WTC11 (cell line): ENCODE data around the gene CTNND2. TPM values are rescaled to one million over a fixed set of nuclear protein-coding genes. Genes with fewer than 3 reads are reported as not detected.

ENCODE experiments used
- ATAC-seq: fragments of 200-7000 bp; cut with Tn5 transposase; 2 replicates; pipeline ENCODE4 v1.10.0; 2021; ENCODE audit warnings: mild to moderate bottlenecking, moderate library complexity
- CTCF ChIA-PET: fragments of 300-600 bp; sonication (Branson Sonifier 250); formaldehyde crosslinking; loops from one replicate; lab custom pipeline; 2021; ENCODE audit warnings: antibody characterized with exemption; lab: Charles Lee
- POLR2A ChIA-PET: fragments of 350-600 bp; sonication (Branson Sonifier 250); formaldehyde crosslinking; loops from one replicate; lab custom pipeline; 2021; ENCODE audit warnings: antibody characterized with exemption; lab: Charles Lee
- DNase-seq: peaks from one replicate; pipeline ENCODE4 v3.0.0; 2021; ENCODE audit warnings: low spot score
- H3K27ac Mint-ChIP-seq: 2 replicates; pipeline ENCODE4 v1.8.0; 2021; ENCODE audit warnings: mixed read lengths
- H3K27me3 Mint-ChIP-seq: 2 replicates; pipeline ENCODE4 v1.8.0; 2021; ENCODE audit warnings: low read depth, mild to moderate bottlenecking, moderate library complexity, mixed read lengths
- H3K36me3 Mint-ChIP-seq: 2 replicates; pipeline ENCODE4 v1.8.0; 2021; ENCODE audit warnings: mixed read lengths
- H3K4me1 Mint-ChIP-seq: 2 replicates; pipeline ENCODE4 v1.8.0; 2022; ENCODE audit warnings: mixed read lengths
- H3K4me3 Mint-ChIP-seq: 2 replicates; pipeline ENCODE4 v1.8.0; 2021; ENCODE audit warnings: mild to moderate bottlenecking, moderate library complexity, mixed read lengths
- H3K9me3 Mint-ChIP-seq: 2 replicates; pipeline ENCODE4 v1.8.0; 2021; ENCODE audit warnings: mixed read lengths
- CREM ChIP-seq: sonication (generic); formaldehyde crosslinking; IDR thresholded peaks from 2 replicates; pipeline ENCODE4 v1.8.1; 2022; ENCODE audit warnings: mild to moderate bottlenecking, missing genetic modification reagents, moderate library complexity
- E2F5 ChIP-seq: sonication (generic); formaldehyde crosslinking; IDR thresholded peaks from 2 replicates; pipeline ENCODE4 v1.8.1; 2022; ENCODE audit warnings: mild to moderate bottlenecking, moderate library complexity, missing genetic modification reagents
- ELF4 ChIP-seq: sonication (generic); formaldehyde crosslinking; IDR thresholded peaks from 2 replicates; pipeline ENCODE4 v1.8.1; 2022; ENCODE audit warnings: low read depth, mild to moderate bottlenecking, moderate library complexity, missing genetic modification reagents
- EMX1 ChIP-seq: fragments of 250-450 bp; sonication (Bioruptor Pico); IDR thresholded peaks from 2 replicates; pipeline ENCODE4 v1.8.0; 2021; ENCODE audit warnings: mild to moderate bottlenecking
- ERG ChIP-seq: fragments of 250-450 bp; sonication (Bioruptor Pico); IDR thresholded peaks from 2 replicates; pipeline ENCODE4 v1.8.0; 2021; ENCODE audit warnings: mild to moderate bottlenecking
- FOXK1 ChIP-seq: sonication (generic); formaldehyde crosslinking; IDR thresholded peaks from 2 replicates; pipeline ENCODE4 v1.8.0; 2022; ENCODE audit warnings: mild to moderate bottlenecking, moderate library complexity, missing genetic modification reagents
- GTF2I ChIP-seq: fragments of 250-450 bp; sonication (Bioruptor Pico); conservative IDR thresholded peaks from 2 replicates; pipeline ENCODE4 v1.4.0; 2021; ENCODE audit warnings: mild to moderate bottlenecking
- HMGA2 ChIP-seq: fragments of 250-450 bp; sonication (Bioruptor Pico); IDR thresholded peaks from 2 replicates; pipeline ENCODE4 v1.4.0; 2021; ENCODE audit warnings: mild to moderate bottlenecking, moderate library complexity
- JAZF1 ChIP-seq: fragments of 250-450 bp; sonication (Bioruptor Pico); IDR thresholded peaks from 2 replicates; pipeline ENCODE4 v1.9.0; 2021; ENCODE audit warnings: moderate library complexity, mild to moderate bottlenecking, inconsistent platforms
- KAT7 ChIP-seq: sonication (generic); formaldehyde crosslinking; IDR thresholded peaks from 2 replicates; pipeline ENCODE4 v1.8.1; 2023; ENCODE audit warnings: missing genetic modification reagents, mild to moderate bottlenecking, borderline replicate concordance
- NFYB ChIP-seq: sonication (generic); formaldehyde crosslinking; conservative IDR thresholded peaks from 2 replicates; pipeline ENCODE4 v1.8.0; 2022; ENCODE audit warnings: low read depth, missing genetic modification reagents
- NR1H2 ChIP-seq: sonication (generic); formaldehyde crosslinking; IDR thresholded peaks from 2 replicates; pipeline ENCODE4 v1.9.0; 2021; ENCODE audit warnings: mild to moderate bottlenecking, moderate library complexity, missing genetic modification reagents
- RORB ChIP-seq: fragments of 250-450 bp; sonication (Bioruptor Pico); IDR thresholded peaks from 2 replicates; pipeline ENCODE4 v1.9.0; 2021; ENCODE audit warnings: mild to moderate bottlenecking
- SMAD3 ChIP-seq: sonication (generic); formaldehyde crosslinking; IDR thresholded peaks from 2 replicates; pipeline ENCODE4 v1.8.0; 2022; ENCODE audit warnings: missing genetic modification reagents, mild to moderate bottlenecking, borderline replicate concordance
- SP1 ChIP-seq: sonication (generic); formaldehyde crosslinking; conservative IDR thresholded peaks from 2 replicates; pipeline ENCODE4 v1.8.1; 2022; ENCODE audit warnings: missing genetic modification reagents
- TEAD1 ChIP-seq: sonication (generic); formaldehyde crosslinking; IDR thresholded peaks from 2 replicates; pipeline ENCODE4 v1.8.0; 2022; ENCODE audit warnings: mild to moderate bottlenecking, missing genetic modification reagents
- ZBTB21 ChIP-seq: sonication (generic); formaldehyde crosslinking; IDR thresholded peaks from 2 replicates; pipeline ENCODE4 v1.8.1; 2023; ENCODE audit warnings: mild to moderate bottlenecking, missing genetic modification reagents, borderline replicate concordance
- ZNF416 ChIP-seq: fragments of 250-450 bp; sonication (Bioruptor Pico); IDR thresholded peaks from 2 replicates; pipeline ENCODE4 v1.9.0; 2021; ENCODE audit warnings: mild to moderate bottlenecking, inconsistent platforms
- total RNA-seq: library from RNA; stranded (reverse); gene quantifications from 3 replicates; pipeline ENCODE4 v1.2.3, GENCODE V29; 2021
- TF ChIP-seq, protein P1 (sequence below): fragments of 250-450 bp; sonication (Bioruptor Pico); IDR thresholded peaks from 2 replicates; pipeline ENCODE4 v1.9.0; 2021; ENCODE audit warnings: mild to moderate bottlenecking
- TF ChIP-seq, protein P2 (sequence below): sonication (generic); formaldehyde crosslinking; IDR thresholded peaks from 2 replicates; pipeline ENCODE4 v1.8.1; 2022; ENCODE audit warnings: low read depth, mild to moderate bottlenecking, moderate library complexity, missing genetic modification reagents, borderline replicate concordance
- TF ChIP-seq, protein P3 (sequence below): sonication (generic); formaldehyde crosslinking; IDR thresholded peaks from 2 replicates; pipeline ENCODE4 v1.8.0; 2022; ENCODE audit warnings: missing genetic modification reagents
- TF ChIP-seq, protein P4 (sequence below): fragments of 250-450 bp; sonication (Bioruptor Pico); IDR thresholded peaks from 2 replicates; pipeline ENCODE4 v1.9.0; 2021; ENCODE audit warnings: mild to moderate bottlenecking
- TF ChIP-seq, protein P5 (sequence below): sonication (generic); formaldehyde crosslinking; IDR thresholded peaks from 2 replicates; pipeline ENCODE4 v1.8.1; 2022; ENCODE audit warnings: low read depth, missing genetic modification reagents, borderline replicate concordance

The CTNND2 gene
- total RNA-seq, 1 experiment from 2014 or later, result 11.9 TPM

DNA sequence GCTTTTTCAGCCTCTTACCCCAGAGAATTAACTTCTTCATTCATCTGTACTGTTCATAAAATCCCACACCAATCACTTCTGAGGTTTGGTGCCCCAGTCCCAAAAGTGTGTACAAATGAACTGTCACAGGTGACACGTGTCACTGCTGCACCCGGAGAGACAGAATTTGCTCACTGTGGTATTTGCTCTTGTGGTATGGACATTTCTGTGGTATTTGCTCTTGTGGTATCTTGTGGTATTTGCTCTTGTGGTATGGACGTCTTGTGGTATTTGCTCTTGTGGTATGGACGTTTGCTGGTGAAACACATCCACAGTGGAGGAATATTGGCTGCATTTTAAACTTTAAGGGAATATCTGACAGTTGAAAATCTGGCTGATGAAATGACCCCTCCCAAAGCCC is 928.3 kb downstream of the CTNND2 start:
- no peak for ATAC-seq
- CTCF ChIA-PET, result interaction anchor here (1.5 kb wide), 1 partner anchor 12 kb away, joined by 6 read pairs; no protein-coding TSS in a partner anchor
- Mint-ChIP-seq H3K4me1 (no peaks in the 10 kb centered on the region), H3K27me3 (peaks cover 5% of the 10 kb centered on the region; the same call in 1 of the 2 replicates), H3K27ac (no peak overlapping the region), H3K4me3 (no peak overlapping the region), H3K36me3 (no peaks in the 10 kb centered on the region), H3K9me3 (peaks cover 3% of the 10 kb centered on the region; the same call in 1 of the 2 replicates)
- POLR2A ChIA-PET, result no interaction called here
- TF ChIP-seq TEAD1 (CRISPR knock-in tag) (no peak), ZNF416 (CRISPR knock-in tag) (no peak)
- no peak for DNase-seq

DNA sequence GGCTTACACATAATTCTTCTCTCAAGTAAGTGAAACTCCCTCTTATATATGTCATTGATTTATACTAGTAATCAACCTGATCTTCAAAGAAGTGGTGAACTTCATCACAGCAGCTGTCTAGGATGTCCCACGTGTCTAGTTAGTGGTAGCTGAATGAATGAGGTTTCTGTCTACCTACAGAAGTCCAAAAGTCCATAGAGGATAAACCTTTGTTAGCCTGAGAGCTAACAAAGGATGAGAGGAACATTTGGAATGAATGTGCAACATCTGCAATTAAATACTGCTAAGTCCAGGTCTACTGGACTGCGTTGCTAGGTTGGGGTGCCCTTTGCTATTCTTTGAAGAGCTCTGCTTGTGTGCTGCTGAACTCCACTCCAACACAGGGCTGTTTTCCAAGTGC is 929.4 kb downstream of the CTNND2 start:
- DNase-seq (no peak), ATAC-seq (no peak)
- H3K9me3 Mint-ChIP-seq, result peaks cover 3% of the 10 kb centered on the region; the same call in 1 of the 2 replicates
- H3K4me3 Mint-ChIP-seq, result no peak overlapping the region
- H3K36me3 Mint-ChIP-seq, result no peaks in the 10 kb centered on the region
- H3K27ac Mint-ChIP-seq, result no peak overlapping the region
- no peaks in the 10 kb centered on the region for H3K4me1 Mint-ChIP-seq
- ChIA-PET POLR2A (no interaction called here), CTCF (interaction anchor here (1.5 kb wide), 1 partner anchor 13 kb away, joined by 6 read pairs; no protein-coding TSS in a partner anchor)
- H3K27me3 Mint-ChIP-seq, result peaks cover 1% of the 10 kb centered on the region; the same call in 1 of the 2 replicates
- TF ChIP-seq E2F5, result no peak
- no peak for TF ChIP-seq EMX1 (CRISPR knock-in tag)
- no peak for TF ChIP-seq SMAD3
- TF ChIP-seq, protein P1, sequence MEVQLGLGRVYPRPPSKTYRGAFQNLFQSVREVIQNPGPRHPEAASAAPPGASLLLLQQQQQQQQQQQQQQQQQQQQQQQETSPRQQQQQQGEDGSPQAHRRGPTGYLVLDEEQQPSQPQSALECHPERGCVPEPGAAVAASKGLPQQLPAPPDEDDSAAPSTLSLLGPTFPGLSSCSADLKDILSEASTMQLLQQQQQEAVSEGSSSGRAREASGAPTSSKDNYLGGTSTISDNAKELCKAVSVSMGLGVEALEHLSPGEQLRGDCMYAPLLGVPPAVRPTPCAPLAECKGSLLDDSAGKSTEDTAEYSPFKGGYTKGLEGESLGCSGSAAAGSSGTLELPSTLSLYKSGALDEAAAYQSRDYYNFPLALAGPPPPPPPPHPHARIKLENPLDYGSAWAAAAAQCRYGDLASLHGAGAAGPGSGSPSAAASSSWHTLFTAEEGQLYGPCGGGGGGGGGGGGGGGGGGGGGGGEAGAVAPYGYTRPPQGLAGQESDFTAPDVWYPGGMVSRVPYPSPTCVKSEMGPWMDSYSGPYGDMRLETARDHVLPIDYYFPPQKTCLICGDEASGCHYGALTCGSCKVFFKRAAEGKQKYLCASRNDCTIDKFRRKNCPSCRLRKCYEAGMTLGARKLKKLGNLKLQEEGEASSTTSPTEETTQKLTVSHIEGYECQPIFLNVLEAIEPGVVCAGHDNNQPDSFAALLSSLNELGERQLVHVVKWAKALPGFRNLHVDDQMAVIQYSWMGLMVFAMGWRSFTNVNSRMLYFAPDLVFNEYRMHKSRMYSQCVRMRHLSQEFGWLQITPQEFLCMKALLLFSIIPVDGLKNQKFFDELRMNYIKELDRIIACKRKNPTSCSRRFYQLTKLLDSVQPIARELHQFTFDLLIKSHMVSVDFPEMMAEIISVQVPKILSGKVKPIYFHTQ (CRISPR knock-in tag), result no peak
- TF ChIP-seq ERG, result no peak
- TF ChIP-seq KAT7 (CRISPR knock-in tag), result no peak
- TF ChIP-seq, protein P2, sequence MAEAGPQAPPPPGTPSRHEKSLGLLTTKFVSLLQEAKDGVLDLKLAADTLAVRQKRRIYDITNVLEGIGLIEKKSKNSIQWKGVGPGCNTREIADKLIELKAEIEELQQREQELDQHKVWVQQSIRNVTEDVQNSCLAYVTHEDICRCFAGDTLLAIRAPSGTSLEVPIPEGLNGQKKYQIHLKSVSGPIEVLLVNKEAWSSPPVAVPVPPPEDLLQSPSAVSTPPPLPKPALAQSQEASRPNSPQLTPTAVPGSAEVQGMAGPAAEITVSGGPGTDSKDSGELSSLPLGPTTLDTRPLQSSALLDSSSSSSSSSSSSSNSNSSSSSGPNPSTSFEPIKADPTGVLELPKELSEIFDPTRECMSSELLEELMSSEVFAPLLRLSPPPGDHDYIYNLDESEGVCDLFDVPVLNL, result no peak
- TF ChIP-seq HMGA2 (CRISPR knock-in tag), result no peak
- no peak for TF ChIP-seq ELF4
- TF ChIP-seq CREM (CRISPR knock-in tag), result no peak
- no peak for TF ChIP-seq RORB
- no peak for TF ChIP-seq ZBTB21 (CRISPR knock-in tag)
- TF ChIP-seq GTF2I (CRISPR knock-in tag), result no peak

GRCh38 chr5:10973316-10973715 is 930.9 kb downstream of the CTNND2 start:
- ATAC-seq (no peak), DNase-seq (no peak)
- CTCF ChIA-PET, result no interaction called here
- Mint-ChIP-seq H3K9me3 (peaks cover 3% of the 10 kb centered on the region; the same call in 1 of the 2 replicates), H3K4me1 (peaks cover 8% of the 10 kb centered on the region), H3K4me3 (no peak overlapping the region), H3K27ac (no peak overlapping the region), H3K27me3 (no peaks in the 10 kb centered on the region; the same call in 1 of the 2 replicates), H3K36me3 (no peaks in the 10 kb centered on the region)
- POLR2A ChIA-PET, result no interaction called here
- TF ChIP-seq, protein P3, sequence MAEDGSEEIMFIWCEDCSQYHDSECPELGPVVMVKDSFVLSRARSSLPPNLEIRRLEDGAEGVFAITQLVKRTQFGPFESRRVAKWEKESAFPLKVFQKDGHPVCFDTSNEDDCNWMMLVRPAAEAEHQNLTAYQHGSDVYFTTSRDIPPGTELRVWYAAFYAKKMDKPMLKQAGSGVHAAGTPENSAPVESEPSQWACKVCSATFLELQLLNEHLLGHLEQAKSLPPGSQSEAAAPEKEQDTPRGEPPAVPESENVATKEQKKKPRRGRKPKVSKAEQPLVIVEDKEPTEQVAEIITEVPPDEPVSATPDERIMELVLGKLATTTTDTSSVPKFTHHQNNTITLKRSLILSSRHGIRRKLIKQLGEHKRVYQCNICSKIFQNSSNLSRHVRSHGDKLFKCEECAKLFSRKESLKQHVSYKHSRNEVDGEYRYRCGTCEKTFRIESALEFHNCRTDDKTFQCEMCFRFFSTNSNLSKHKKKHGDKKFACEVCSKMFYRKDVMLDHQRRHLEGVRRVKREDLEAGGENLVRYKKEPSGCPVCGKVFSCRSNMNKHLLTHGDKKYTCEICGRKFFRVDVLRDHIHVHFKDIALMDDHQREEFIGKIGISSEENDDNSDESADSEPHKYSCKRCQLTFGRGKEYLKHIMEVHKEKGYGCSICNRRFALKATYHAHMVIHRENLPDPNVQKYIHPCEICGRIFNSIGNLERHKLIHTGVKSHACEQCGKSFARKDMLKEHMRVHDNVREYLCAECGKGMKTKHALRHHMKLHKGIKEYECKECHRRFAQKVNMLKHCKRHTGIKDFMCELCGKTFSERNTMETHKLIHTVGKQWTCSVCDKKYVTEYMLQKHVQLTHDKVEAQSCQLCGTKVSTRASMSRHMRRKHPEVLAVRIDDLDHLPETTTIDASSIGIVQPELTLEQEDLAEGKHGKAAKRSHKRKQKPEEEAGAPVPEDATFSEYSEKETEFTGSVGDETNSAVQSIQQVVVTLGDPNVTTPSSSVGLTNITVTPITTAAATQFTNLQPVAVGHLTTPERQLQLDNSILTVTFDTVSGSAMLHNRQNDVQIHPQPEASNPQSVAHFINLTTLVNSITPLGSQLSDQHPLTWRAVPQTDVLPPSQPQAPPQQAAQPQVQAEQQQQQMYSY, result no peak
- TF ChIP-seq FOXK1 (CRISPR knock-in tag), result no peak
- TF ChIP-seq, protein P4, sequence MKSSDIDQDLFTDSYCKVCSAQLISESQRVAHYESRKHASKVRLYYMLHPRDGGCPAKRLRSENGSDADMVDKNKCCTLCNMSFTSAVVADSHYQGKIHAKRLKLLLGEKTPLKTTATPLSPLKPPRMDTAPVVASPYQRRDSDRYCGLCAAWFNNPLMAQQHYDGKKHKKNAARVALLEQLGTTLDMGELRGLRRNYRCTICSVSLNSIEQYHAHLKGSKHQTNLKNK (CRISPR knock-in tag), result no peak
- TF ChIP-seq SP1 (CRISPR knock-in tag), result no peak
- no peak for TF ChIP-seq NR1H2 (CRISPR knock-in tag)
- no peak for TF ChIP-seq JAZF1 (CRISPR knock-in tag)
- TF ChIP-seq, protein P5, sequence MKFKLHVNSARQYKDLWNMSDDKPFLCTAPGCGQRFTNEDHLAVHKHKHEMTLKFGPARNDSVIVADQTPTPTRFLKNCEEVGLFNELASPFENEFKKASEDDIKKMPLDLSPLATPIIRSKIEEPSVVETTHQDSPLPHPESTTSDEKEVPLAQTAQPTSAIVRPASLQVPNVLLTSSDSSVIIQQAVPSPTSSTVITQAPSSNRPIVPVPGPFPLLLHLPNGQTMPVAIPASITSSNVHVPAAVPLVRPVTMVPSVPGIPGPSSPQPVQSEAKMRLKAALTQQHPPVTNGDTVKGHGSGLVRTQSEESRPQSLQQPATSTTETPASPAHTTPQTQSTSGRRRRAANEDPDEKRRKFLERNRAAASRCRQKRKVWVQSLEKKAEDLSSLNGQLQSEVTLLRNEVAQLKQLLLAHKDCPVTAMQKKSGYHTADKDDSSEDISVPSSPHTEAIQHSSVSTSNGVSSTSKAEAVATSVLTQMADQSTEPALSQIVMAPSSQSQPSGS, result no peak
- no peak for TF ChIP-seq NFYB (CRISPR knock-in tag)
